ENCODE results near the gene SETX.

DNA sequence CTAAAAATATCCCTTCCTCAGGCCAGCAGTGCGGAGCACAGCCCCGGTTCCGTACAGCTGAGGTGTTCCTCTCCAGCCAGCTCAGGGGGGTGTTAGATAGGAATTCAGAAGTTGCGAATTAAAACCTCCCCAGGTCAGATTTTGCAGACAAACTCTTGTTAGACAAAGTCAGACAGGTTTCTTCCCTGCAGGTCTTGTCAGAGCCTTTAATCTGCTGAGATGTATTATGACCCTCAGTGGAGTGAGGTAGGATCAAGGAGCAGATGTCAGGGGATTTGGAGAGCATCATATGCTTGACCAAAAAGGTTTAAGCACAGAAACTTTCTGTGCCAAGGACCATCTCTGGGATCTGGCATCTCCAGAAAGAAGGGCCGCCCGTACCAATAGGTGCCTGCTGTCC, 132.8 kb downstream of the SETX start:
- TF ChIP-seq, protein P1, sequence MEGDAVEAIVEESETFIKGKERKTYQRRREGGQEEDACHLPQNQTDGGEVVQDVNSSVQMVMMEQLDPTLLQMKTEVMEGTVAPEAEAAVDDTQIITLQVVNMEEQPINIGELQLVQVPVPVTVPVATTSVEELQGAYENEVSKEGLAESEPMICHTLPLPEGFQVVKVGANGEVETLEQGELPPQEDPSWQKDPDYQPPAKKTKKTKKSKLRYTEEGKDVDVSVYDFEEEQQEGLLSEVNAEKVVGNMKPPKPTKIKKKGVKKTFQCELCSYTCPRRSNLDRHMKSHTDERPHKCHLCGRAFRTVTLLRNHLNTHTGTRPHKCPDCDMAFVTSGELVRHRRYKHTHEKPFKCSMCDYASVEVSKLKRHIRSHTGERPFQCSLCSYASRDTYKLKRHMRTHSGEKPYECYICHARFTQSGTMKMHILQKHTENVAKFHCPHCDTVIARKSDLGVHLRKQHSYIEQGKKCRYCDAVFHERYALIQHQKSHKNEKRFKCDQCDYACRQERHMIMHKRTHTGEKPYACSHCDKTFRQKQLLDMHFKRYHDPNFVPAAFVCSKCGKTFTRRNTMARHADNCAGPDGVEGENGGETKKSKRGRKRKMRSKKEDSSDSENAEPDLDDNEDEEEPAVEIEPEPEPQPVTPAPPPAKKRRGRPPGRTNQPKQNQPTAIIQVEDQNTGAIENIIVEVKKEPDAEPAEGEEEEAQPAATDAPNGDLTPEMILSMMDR (IDR thresholded peaks at IDR 0.05; ENCODE audit: insufficient read depth, low read length, poor library complexity, severe bottlenecking), result no peak
- TF ChIP-seq EZH2phosphoT487 (conservative IDR thresholded peaks at IDR 0.05; ENCODE audit: low read length), result no peak

All from SU-DHL-6 (cell line).